ENCODE data around the gene PLK5.
A peak's percentile ranks its signal among the peaks of the same experiment; 100 is the strongest.

Gene PLK5

GRCh38 chr19:1567848-1568227 lies 44.0 kb downstream of the PLK5 start:
- H3K27me3 ChIP-seq (ENCODE audit: control insufficient read depth in 5 of 5, insufficient read depth in 4 of 5, low read length in 5 of 5) = no peaks in the 10 kb centered on the region

GRCh38 chr19:1568320-1569019 lies 44.6 kb downstream of the PLK5 start, which contains the start of gene MEX3D:
Gene MEX3D, minus strand, starts transcription at chr19:1568325. Its CDS starts 267 bp downstream, at chr19:1568058.
- H3K9me3 ChIP-seq (ENCODE audit: control insufficient read depth in 5 of 5, low read length in 5 of 5) = no peaks in the 10 kb centered on the region
- no peaks in the 10 kb centered on the region for H3K27me3 ChIP-seq (ENCODE audit: control insufficient read depth in 5 of 5, insufficient read depth in 4 of 5, low read length in 5 of 5)
- no peak within 1 kb of the TSS for H3K27ac ChIP-seq (ENCODE audit: low read depth, low read length)
- peak within 1 kb of the TSS in 2 of 5 donors; percentile 51 to 62 for H3K9ac ChIP-seq (ENCODE audit: low read length in 5 of 5)
- H3K4me3 ChIP-seq (ENCODE audit: low read depth in 1 of 5, low read length in 5 of 5) = peak within 1 kb of the TSS in 4 of 5 donors; percentile 69 to 77 (median 70)
- H3K4me1 ChIP-seq (ENCODE audit: control insufficient read depth in 5 of 5, insufficient read depth in 5 of 5, low read length in 5 of 5) = peaks cover 0 to 20% (median 15%) of the 10 kb centered on the region in 5 donors
- H3K36me3 ChIP-seq (ENCODE audit: control insufficient read depth in 5 of 5, insufficient read depth in 5 of 5, low read length in 5 of 5) = no peaks in the 10 kb centered on the region

More at GRCh38 chr19:1567848-1568227, 44.0 kb downstream of the PLK5 start:
- no peak overlapping the region for H3K4me3 ChIP-seq (ENCODE audit: low read depth in 1 of 5, low read length in 5 of 5)
- no peak overlapping the region for H3K9ac ChIP-seq (ENCODE audit: low read length in 5 of 5)
- no peaks in the 10 kb centered on the region for H3K36me3 ChIP-seq (ENCODE audit: control insufficient read depth in 5 of 5, insufficient read depth in 5 of 5, low read length in 5 of 5)
- no peak overlapping the region for H3K27ac ChIP-seq (ENCODE audit: low read depth, low read length)
- peaks cover 0 to 20% (median 15%) of the 10 kb centered on the region in 5 donors for H3K4me1 ChIP-seq (ENCODE audit: control insufficient read depth in 5 of 5, insufficient read depth in 5 of 5, low read length in 5 of 5)
- no peaks in the 10 kb centered on the region for H3K9me3 ChIP-seq (ENCODE audit: control insufficient read depth in 5 of 5, low read length in 5 of 5)

GRCh38 chr19:1569997-1570396 lies 46.1 kb downstream of the PLK5 start:
- no peaks in the 10 kb centered on the region for H3K36me3 ChIP-seq (ENCODE audit: control insufficient read depth in 5 of 5, insufficient read depth in 5 of 5, low read length in 5 of 5)
- H3K27me3 ChIP-seq (ENCODE audit: control insufficient read depth in 5 of 5, insufficient read depth in 4 of 5, low read length in 5 of 5) = no peaks in the 10 kb centered on the region
- H3K4me1 ChIP-seq (ENCODE audit: control insufficient read depth in 5 of 5, insufficient read depth in 5 of 5, low read length in 5 of 5) = peaks cover 0 to 20% (median 15%) of the 10 kb centered on the region in 5 donors
- no peak overlapping the region for H3K4me3 ChIP-seq (ENCODE audit: low read depth in 1 of 5, low read length in 5 of 5)
- H3K9me3 ChIP-seq (ENCODE audit: control insufficient read depth in 5 of 5, low read length in 5 of 5) = no peaks in the 10 kb centered on the region
- no peak overlapping the region for H3K27ac ChIP-seq (ENCODE audit: low read depth, low read length)
- no peak overlapping the region for H3K9ac ChIP-seq (ENCODE audit: low read length in 5 of 5)

- H3K9ac ChIP-seq (ENCODE audit: low read length in 5 of 5) = no peak overlapping the region
- H3K4me3 ChIP-seq (ENCODE audit: low read depth in 1 of 5, low read length in 5 of 5) = no peak overlapping the region
- H3K27ac ChIP-seq (ENCODE audit: low read depth, low read length) = no peak overlapping the region
- peaks cover 0 to under 1% (median 0%) of the 10 kb centered on the region in 5 donors for H3K36me3 ChIP-seq (ENCODE audit: control insufficient read depth in 5 of 5, insufficient read depth in 5 of 5, low read length in 5 of 5)
- H3K4me1 ChIP-seq (ENCODE audit: control insufficient read depth in 5 of 5, insufficient read depth in 5 of 5, low read length in 5 of 5) = peaks cover 0 to 19% (median 11%) of the 10 kb centered on the region in 5 donors
- H3K9me3 ChIP-seq (ENCODE audit: control insufficient read depth in 5 of 5, low read length in 5 of 5) = no peaks in the 10 kb centered on the region
- H3K27me3 ChIP-seq (ENCODE audit: control insufficient read depth in 5 of 5, insufficient read depth in 4 of 5, low read length in 5 of 5) = no peaks in the 10 kb centered on the region
Observed at GRCh38 chr19:1570836-1571235, 47.0 kb downstream of the PLK5 start.

- Histone ChIP-seq H3K9ac (ENCODE audit: low read length in 5 of 5) (no peak overlapping the region), H3K27ac (ENCODE audit: low read depth, low read length) (no peak overlapping the region), H3K9me3 (ENCODE audit: control insufficient read depth in 5 of 5, low read length in 5 of 5) (no peaks in the 10 kb centered on the region), H3K27me3 (ENCODE audit: control insufficient read depth in 5 of 5, insufficient read depth in 4 of 5, low read length in 5 of 5) (no peaks in the 10 kb centered on the region), H3K4me1 (ENCODE audit: control insufficient read depth in 5 of 5, insufficient read depth in 5 of 5, low read length in 5 of 5) (peaks cover 0 to 13% (median 6%) of the 10 kb centered on the region in 5 donors), H3K36me3 (ENCODE audit: control insufficient read depth in 5 of 5, insufficient read depth in 5 of 5, low read length in 5 of 5) (peaks cover 0 to 5% (median under 1%) of the 10 kb centered on the region in 5 donors), H3K4me3 (ENCODE audit: low read depth in 1 of 5, low read length in 5 of 5) (no peak overlapping the region)
Observed at GRCh38 chr19:1571358-1571757, 47.5 kb downstream of the PLK5 start.

GRCh38 chr19:1572795-1573194 lies 48.9 kb downstream of the PLK5 start:
- no peak overlapping the region for H3K27ac ChIP-seq (ENCODE audit: low read depth, low read length)
- H3K4me1 ChIP-seq (ENCODE audit: control insufficient read depth in 5 of 5, insufficient read depth in 5 of 5, low read length in 5 of 5) = peaks cover 0 to 6% (median 5%) of the 10 kb centered on the region in 5 donors
- H3K27me3 ChIP-seq (ENCODE audit: control insufficient read depth in 5 of 5, insufficient read depth in 4 of 5, low read length in 5 of 5) = no peaks in the 10 kb centered on the region
- no peaks in the 10 kb centered on the region for H3K9me3 ChIP-seq (ENCODE audit: control insufficient read depth in 5 of 5, low read length in 5 of 5)
- no peak overlapping the region for H3K9ac ChIP-seq (ENCODE audit: low read length in 5 of 5)
- H3K4me3 ChIP-seq (ENCODE audit: low read depth in 1 of 5, low read length in 5 of 5) = no peak overlapping the region
- peaks cover 0 to 20% (median 15%) of the 10 kb centered on the region in 5 donors for H3K36me3 ChIP-seq (ENCODE audit: control insufficient read depth in 5 of 5, insufficient read depth in 5 of 5, low read length in 5 of 5)

GRCh38 chr19:1574354-1575136 lies 50.7 kb downstream of the PLK5 start:
- no peaks in the 10 kb centered on the region for H3K27me3 ChIP-seq (ENCODE audit: control insufficient read depth in 5 of 5, insufficient read depth in 4 of 5, low read length in 5 of 5)
- H3K9ac ChIP-seq (ENCODE audit: low read length in 5 of 5) = no peak overlapping the region
- H3K4me3 ChIP-seq (ENCODE audit: low read depth in 1 of 5, low read length in 5 of 5) = no peak overlapping the region
- H3K4me1 ChIP-seq (ENCODE audit: control insufficient read depth in 5 of 5, insufficient read depth in 5 of 5, low read length in 5 of 5) = no peaks in the 10 kb centered on the region
- peaks cover 0 to 33% (median 26%) of the 10 kb centered on the region in 5 donors for H3K36me3 ChIP-seq (ENCODE audit: control insufficient read depth in 5 of 5, insufficient read depth in 5 of 5, low read length in 5 of 5)
- H3K27ac ChIP-seq (ENCODE audit: low read depth, low read length) = no peak overlapping the region
- H3K9me3 ChIP-seq (ENCODE audit: control insufficient read depth in 5 of 5, low read length in 5 of 5) = no peaks in the 10 kb centered on the region

- Histone ChIP-seq H3K9ac (ENCODE audit: low read length in 5 of 5) (no peak overlapping the region), H3K4me1 (ENCODE audit: control insufficient read depth in 5 of 5, insufficient read depth in 5 of 5, low read length in 5 of 5) (no peaks in the 10 kb centered on the region), H3K27ac (ENCODE audit: low read depth, low read length) (no peak overlapping the region), H3K36me3 (ENCODE audit: control insufficient read depth in 5 of 5, insufficient read depth in 5 of 5, low read length in 5 of 5) (peaks cover 0 to 43% (median 33%) of the 10 kb centered on the region in 5 donors), H3K27me3 (ENCODE audit: control insufficient read depth in 5 of 5, insufficient read depth in 4 of 5, low read length in 5 of 5) (no peaks in the 10 kb centered on the region), H3K9me3 (ENCODE audit: control insufficient read depth in 5 of 5, low read length in 5 of 5) (no peaks in the 10 kb centered on the region), H3K4me3 (ENCODE audit: low read depth in 1 of 5, low read length in 5 of 5) (no peak overlapping the region)
Observed at GRCh38 chr19:1575323-1576241, 51.7 kb downstream of the PLK5 start.

GRCh38 chr19:1576242-1577089 lies 52.6 kb downstream of the PLK5 start:
- Histone ChIP-seq H3K9ac (ENCODE audit: low read length in 5 of 5) (no peak overlapping the region), H3K4me3 (ENCODE audit: low read depth in 1 of 5, low read length in 5 of 5) (no peak overlapping the region), H3K27ac (ENCODE audit: low read depth, low read length) (no peak overlapping the region), H3K36me3 (ENCODE audit: control insufficient read depth in 5 of 5, insufficient read depth in 5 of 5, low read length in 5 of 5) (peaks cover 0 to 52% (median 42%) of the 10 kb centered on the region in 5 donors), H3K27me3 (ENCODE audit: control insufficient read depth in 5 of 5, insufficient read depth in 4 of 5, low read length in 5 of 5) (no peaks in the 10 kb centered on the region), H3K4me1 (ENCODE audit: control insufficient read depth in 5 of 5, insufficient read depth in 5 of 5, low read length in 5 of 5) (no peaks in the 10 kb centered on the region), H3K9me3 (ENCODE audit: control insufficient read depth in 5 of 5, low read length in 5 of 5) (no peaks in the 10 kb centered on the region)
